ENCODE measurements around the gene SEMA4C. TPM values are rescaled to one million over a fixed set of nuclear protein-coding genes. Genes with fewer than 3 reads are reported as not detected.

Gene SEMA4C
- total RNA-seq, 2 experiments from 2014 or later = 55.8 to 56.8 TPM

DNA sequence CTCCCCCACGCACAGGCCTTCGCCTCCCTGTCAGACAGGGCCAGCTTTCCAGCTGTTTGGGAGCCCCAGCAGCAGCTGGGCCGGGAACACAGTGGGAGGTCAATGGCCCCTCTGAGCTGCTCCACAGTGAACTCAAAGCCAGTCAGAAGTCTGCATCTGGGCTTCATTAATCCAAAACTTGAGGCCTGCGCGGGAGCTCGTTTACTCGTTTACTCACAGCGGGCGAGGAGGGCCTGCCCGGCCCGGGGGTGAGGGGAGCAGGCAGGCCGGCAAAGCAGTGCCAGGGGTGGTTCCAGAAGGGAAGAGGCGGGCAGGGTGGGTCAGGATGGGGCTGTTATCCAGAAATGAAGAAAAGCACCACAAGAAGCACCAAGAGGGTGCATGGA lies 36.8 kb upstream of the SEMA4C start:
- Histone ChIP-seq H3K4me1 (ENCODE audit: insufficient read depth, low read length) (peaks cover 10% of the 10 kb centered on the region), H3K27ac (ENCODE audit: low read depth in 1 of 2, low read length in 2 of 2) (no peak overlapping the region), H3K36me3 (ENCODE audit: insufficient read depth, low read length) (no peaks in the 10 kb centered on the region), H3K9me3 (ENCODE audit: control insufficient read depth in 1 of 2, insufficient read depth in 1 of 2, low read length in 2 of 2) (no peaks in the 10 kb centered on the region), H3K4me3 (ENCODE audit: low read length) (no peak overlapping the region), H3K27me3 (ENCODE audit: control insufficient read depth in 1 of 2, insufficient read depth in 2 of 2, low read length in 2 of 2) (no peaks in the 10 kb centered on the region)
- no peaks in the 10 kb centered on the region for H3K27me3 Mint-ChIP-seq
- H3K36me3 Mint-ChIP-seq (ENCODE audit: low read depth) = no peaks in the 10 kb centered on the region
- intact Hi-C loops (cut with DNase I, micrococcal nuclease) = no loop called here
- peaks cover 24% of the 10 kb centered on the region for H3K4me1 Mint-ChIP-seq (ENCODE audit: low read depth)
- no peak overlapping the region for H3K4me3 Mint-ChIP-seq
- ATAC-seq (ENCODE audit: poor library complexity) = no peak
- POLR2A ChIA-PET = interaction anchor here (1.0 kb wide), 1 partner anchor 17 kb away, joined by 3 read pairs; no protein-coding TSS in a partner anchor
- H3K27ac Mint-ChIP-seq = no peak overlapping the region
- TF ChIP-seq, protein P1, sequence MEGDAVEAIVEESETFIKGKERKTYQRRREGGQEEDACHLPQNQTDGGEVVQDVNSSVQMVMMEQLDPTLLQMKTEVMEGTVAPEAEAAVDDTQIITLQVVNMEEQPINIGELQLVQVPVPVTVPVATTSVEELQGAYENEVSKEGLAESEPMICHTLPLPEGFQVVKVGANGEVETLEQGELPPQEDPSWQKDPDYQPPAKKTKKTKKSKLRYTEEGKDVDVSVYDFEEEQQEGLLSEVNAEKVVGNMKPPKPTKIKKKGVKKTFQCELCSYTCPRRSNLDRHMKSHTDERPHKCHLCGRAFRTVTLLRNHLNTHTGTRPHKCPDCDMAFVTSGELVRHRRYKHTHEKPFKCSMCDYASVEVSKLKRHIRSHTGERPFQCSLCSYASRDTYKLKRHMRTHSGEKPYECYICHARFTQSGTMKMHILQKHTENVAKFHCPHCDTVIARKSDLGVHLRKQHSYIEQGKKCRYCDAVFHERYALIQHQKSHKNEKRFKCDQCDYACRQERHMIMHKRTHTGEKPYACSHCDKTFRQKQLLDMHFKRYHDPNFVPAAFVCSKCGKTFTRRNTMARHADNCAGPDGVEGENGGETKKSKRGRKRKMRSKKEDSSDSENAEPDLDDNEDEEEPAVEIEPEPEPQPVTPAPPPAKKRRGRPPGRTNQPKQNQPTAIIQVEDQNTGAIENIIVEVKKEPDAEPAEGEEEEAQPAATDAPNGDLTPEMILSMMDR (IDR thresholded peaks at IDR 0.05) = no peak
- CTCF ChIA-PET = no interaction called here
- H3K9me3 Mint-ChIP-seq = no peaks in the 10 kb centered on the region
- no peak for DNase-seq

DNA sequence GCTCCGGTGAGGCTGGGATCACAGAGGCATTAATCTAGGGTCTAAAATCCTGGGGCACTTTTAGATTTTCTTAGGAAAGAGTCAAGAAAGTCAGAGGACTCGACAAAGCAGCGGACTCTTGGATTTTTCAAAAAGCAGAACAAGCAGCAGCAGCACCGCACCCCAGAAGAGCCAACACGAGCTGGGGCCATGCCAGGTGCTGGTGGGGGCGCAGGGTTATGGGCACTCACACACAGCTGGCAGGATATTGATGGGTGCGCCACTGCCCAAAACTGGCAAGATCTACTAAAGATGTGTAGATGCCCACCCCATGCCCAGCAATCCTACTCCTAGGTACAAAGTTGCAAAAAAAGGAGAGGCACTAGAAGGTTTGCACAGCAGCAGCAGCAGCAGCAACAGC lies 33.9 kb upstream of the SEMA4C start:
- ChIA-PET POLR2A (interaction anchor here (1.4 kb wide), 1 partner anchor 13 kb away, joined by 3 read pairs; no protein-coding TSS in a partner anchor), CTCF (no interaction called here)
- intact Hi-C loops (cut with DNase I, micrococcal nuclease) = no loop called here
- Mint-ChIP-seq H3K36me3 (ENCODE audit: low read depth) (no peaks in the 10 kb centered on the region), H3K27me3 (no peaks in the 10 kb centered on the region), H3K9me3 (no peaks in the 10 kb centered on the region), H3K4me1 (ENCODE audit: low read depth) (peaks cover 2% of the 10 kb centered on the region), H3K4me3 (no peak overlapping the region), H3K27ac (no peak overlapping the region)
- Histone ChIP-seq H3K27me3 (ENCODE audit: control insufficient read depth in 1 of 2, insufficient read depth in 2 of 2, low read length in 2 of 2) (no peaks in the 10 kb centered on the region), H3K9me3 (ENCODE audit: control insufficient read depth in 1 of 2, insufficient read depth in 1 of 2, low read length in 2 of 2) (no peaks in the 10 kb centered on the region), H3K27ac (ENCODE audit: low read depth in 1 of 2, low read length in 2 of 2) (no peak overlapping the region), H3K4me1 (ENCODE audit: insufficient read depth, low read length) (peaks cover 6% of the 10 kb centered on the region), H3K4me3 (ENCODE audit: low read length) (no peak overlapping the region), H3K36me3 (ENCODE audit: insufficient read depth, low read length) (no peaks in the 10 kb centered on the region)
- DNase-seq = no peak
- no peak for ATAC-seq (ENCODE audit: poor library complexity)
- TF ChIP-seq, protein P1 (IDR thresholded peaks at IDR 0.05) = no peak

DNA sequence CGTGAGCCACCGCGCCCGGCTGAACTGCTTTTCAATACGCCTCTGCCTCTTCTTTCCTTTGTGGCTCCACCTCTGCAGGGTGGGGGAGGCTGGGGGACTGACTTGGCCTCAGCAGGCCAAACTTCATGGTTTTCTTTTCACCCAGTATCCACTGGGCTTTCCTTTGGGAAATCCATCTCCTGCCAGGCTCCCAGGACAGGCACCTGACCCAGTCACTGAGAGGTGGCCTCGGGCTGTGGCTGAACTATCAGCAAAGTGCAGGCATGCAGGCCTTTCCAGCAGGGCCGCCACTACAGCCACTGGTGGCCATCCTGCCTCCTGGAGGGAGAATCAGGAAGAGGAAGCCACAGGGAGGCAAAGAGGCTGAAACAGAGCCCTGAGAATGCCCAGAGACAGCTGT lies 33.4 kb upstream of the SEMA4C start:
- DNase-seq (no peak), ATAC-seq (ENCODE audit: poor library complexity) (no peak)
- no peak overlapping the region for H3K27ac Mint-ChIP-seq
- Histone ChIP-seq H3K27me3 (ENCODE audit: control insufficient read depth in 1 of 2, insufficient read depth in 2 of 2, low read length in 2 of 2) (no peaks in the 10 kb centered on the region), H3K4me1 (ENCODE audit: insufficient read depth, low read length) (peaks cover 8% of the 10 kb centered on the region), H3K4me3 (ENCODE audit: low read length) (no peak overlapping the region), H3K27ac (ENCODE audit: low read depth in 1 of 2, low read length in 2 of 2) (no peak overlapping the region), H3K36me3 (ENCODE audit: insufficient read depth, low read length) (no peaks in the 10 kb centered on the region), H3K9me3 (ENCODE audit: control insufficient read depth in 1 of 2, insufficient read depth in 1 of 2, low read length in 2 of 2) (no peaks in the 10 kb centered on the region)
- ChIA-PET POLR2A (interaction anchor here (1.4 kb wide), 1 partner anchor 12 kb away, joined by 3 read pairs; no protein-coding TSS in a partner anchor), CTCF (no interaction called here)
- H3K4me1 Mint-ChIP-seq (ENCODE audit: low read depth) = peaks cover 6% of the 10 kb centered on the region
- TF ChIP-seq, protein P1 (IDR thresholded peaks at IDR 0.05) = no peak
- intact Hi-C loops (cut with DNase I, micrococcal nuclease) = no loop called here
- H3K36me3 Mint-ChIP-seq (ENCODE audit: low read depth) = no peaks in the 10 kb centered on the region
- no peaks in the 10 kb centered on the region for H3K27me3 Mint-ChIP-seq
- no peak overlapping the region for H3K4me3 Mint-ChIP-seq
- no peaks in the 10 kb centered on the region for H3K9me3 Mint-ChIP-seq

Measured in CD4-positive, alpha-beta T cell (primary cell).